Smooth muscle cell (in vitro differentiated cells): Measurements from ENCODE around the gene CLEC4G. TPM values are rescaled to one million over a fixed set of nuclear protein-coding genes. Genes with fewer than 3 reads are reported as not detected.

ENCODE experiments used
- DNase-seq: peaks from one replicate; lab custom pipeline; 2025; ENCODE audit not compliant: unreplicated experiment; lab: John Stamatoyannopoulos, UW
- H2AFZ ChIP-seq: fragments of 200-600 bp; sonication (generic); 2 replicates; pipeline ENCODE4 v1.6.0; 2016; ENCODE audit warnings: antibody characterized with exemption, low read depth, mild to moderate bottlenecking
- H3F3A ChIP-seq: fragments of 200-600 bp; sonication (generic); 2 replicates; pipeline ENCODE4 v1.6.0; 2017; ENCODE audit warnings: antibody characterized with exemption, low read depth
- H3K27ac ChIP-seq: fragments of 200-600 bp; sonication (generic); 2 replicates; pipeline ENCODE4 v1.5.1; 2016; ENCODE audit warnings: low read depth, mild to moderate bottlenecking
- H3K27me3 ChIP-seq: fragments of 200-600 bp; sonication (generic); 2 replicates; pipeline ENCODE4 v1.6.1; 2016; ENCODE audit warnings: low read depth, mild to moderate bottlenecking
- H3K36me3 ChIP-seq: fragments of 200-600 bp; sonication (generic); 2 replicates; pipeline ENCODE4 v1.5.1; 2016; ENCODE audit warnings: low read depth
- H3K4me1 ChIP-seq: fragments of 200-600 bp; sonication (generic); 2 replicates; pipeline ENCODE4 v1.5.1; 2016; ENCODE audit warnings: low read depth
- H3K4me2 ChIP-seq: fragments of 200-600 bp; sonication (generic); 2 replicates; pipeline ENCODE4 v1.6.0; 2016; ENCODE audit warnings: mild to moderate bottlenecking
- H3K4me3 ChIP-seq: fragments of 200-600 bp; sonication (generic); 2 replicates; pipeline ENCODE4 v1.5.1; 2016; ENCODE audit warnings: mild to moderate bottlenecking
- H3K79me2 ChIP-seq: fragments of 200-600 bp; sonication (generic); 2 replicates; pipeline ENCODE4 v1.6.0; 2016; ENCODE audit warnings: low read depth, mild to moderate bottlenecking
- H3K9ac ChIP-seq: fragments of 200-600 bp; sonication (generic); 2 replicates; pipeline ENCODE4 v1.6.0; 2016; ENCODE audit warnings: low read depth
- H3K9me3 ChIP-seq: fragments of 200-600 bp; sonication (generic); replicated peaks from 2 replicates; pipeline ENCODE4 v1.5.1; 2016; ENCODE audit warnings: low read depth
- H4K20me1 ChIP-seq: fragments of 200-600 bp; sonication (generic); 2 replicates; pipeline ENCODE4 v1.6.0; 2016; ENCODE audit warnings: low read depth
- CTCF ChIP-seq: fragments of 200-600 bp; sonication (generic); IDR thresholded peaks from 2 replicates; pipeline ENCODE4 v1.5.1; 2017; ENCODE audit warnings: borderline replicate concordance, mild to moderate bottlenecking, antibody characterized with exemption; ENCODE audit not compliant: insufficient read depth, poor library complexity, severe bottlenecking
- WGBS: methylation state at CpG from one replicate; pipeline ENCODE4 v1.1.7; 2016; ENCODE audit warnings: low lambda C conversion rate; 5-methylcytosine and 5-hydroxymethylcytosine counted together
- polyA plus RNA-seq: library from polyadenylated mRNA; unstranded; fragments of >200 nt; fragmentation: Nextera tagmentation; extraction: Ambion mirVana; gene quantifications from 2 replicates; pipeline ENCODE4 v1.2.1, GENCODE V29; 2016
- total RNA-seq: library from RNA; depleted of rRNA; stranded (reverse); fragments of >200 nt; gene quantifications from 2 replicates; pipeline ENCODE4 v1.2.3, GENCODE V29; 2014

The CLEC4G gene
- total and polyA plus RNA-seq, 2 experiments from 2014 or later = not detected

GRCh38 chr19:7731218-7731595 lies 703 bp downstream of the CLEC4G start:
- no peak overlapping the region for H3K9ac ChIP-seq
- no peaks in the 10 kb centered on the region for H3K9me3 ChIP-seq
- no peak overlapping the region for H3K4me3 ChIP-seq
- no peaks in the 10 kb centered on the region for H3F3A ChIP-seq
- no peak overlapping the region for H2AFZ ChIP-seq
- 88% methylated on average over 28 of the region's 39 CpGs for WGBS
- H3K27me3 ChIP-seq = peaks cover 73% of the 10 kb centered on the region
- no peak for TF ChIP-seq CTCF
- no peaks in the 10 kb centered on the region for H3K79me2 ChIP-seq
- no peak overlapping the region for H3K27ac ChIP-seq
- no peaks in the 10 kb centered on the region for H3K36me3 ChIP-seq
- H3K4me1 ChIP-seq = no peaks in the 10 kb centered on the region
- no peak for DNase-seq
- H4K20me1 ChIP-seq = no peaks in the 10 kb centered on the region
- no peak overlapping the region for H3K4me2 ChIP-seq

DNA sequence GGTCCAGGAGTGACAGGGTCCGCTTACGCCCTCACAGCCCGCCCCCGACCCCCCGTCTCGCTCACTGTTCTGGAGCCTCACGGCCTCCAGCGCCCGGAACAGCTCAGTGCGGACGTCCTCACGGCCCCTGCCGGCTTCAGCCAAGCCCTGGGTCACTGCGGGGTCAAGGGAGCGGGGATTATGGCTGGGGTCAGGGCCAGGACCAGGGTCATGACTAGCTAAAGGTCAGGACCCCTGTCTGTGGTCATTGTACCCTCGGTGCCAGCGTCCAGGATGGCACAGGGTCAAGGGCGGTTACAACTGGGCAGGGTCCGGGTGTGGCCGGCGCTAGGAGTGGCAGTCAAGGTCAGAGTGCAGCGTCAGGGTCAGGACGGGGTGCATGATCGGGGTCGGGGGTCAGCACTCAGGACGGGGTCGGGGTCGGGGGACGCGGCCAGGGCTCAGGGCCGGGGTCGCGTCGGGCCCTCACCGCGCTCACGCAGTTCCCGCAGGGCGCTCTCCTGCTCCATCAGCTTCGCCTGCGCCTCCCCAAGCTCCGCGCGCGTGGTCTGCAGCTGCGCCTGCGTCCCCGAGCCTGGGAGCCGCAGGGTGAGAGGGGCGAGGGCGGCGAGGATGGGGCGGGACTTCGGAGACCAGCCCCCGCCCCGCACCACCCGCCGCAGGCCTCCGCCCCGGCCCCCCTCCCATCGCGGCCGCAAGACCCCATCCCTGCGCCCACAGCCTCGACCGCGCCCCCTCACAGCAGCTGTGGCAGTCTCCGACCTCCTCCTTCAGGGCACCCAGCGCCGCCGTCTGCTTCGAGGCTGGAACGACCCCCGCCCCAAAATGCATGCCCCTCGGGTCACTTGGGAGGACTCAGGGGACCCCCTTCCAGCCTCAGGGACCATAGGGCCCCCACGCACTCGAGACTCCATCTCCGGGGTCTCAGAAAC lies 1.4 kb downstream of the CLEC4G start:
- no peaks in the 10 kb centered on the region for H3K79me2 ChIP-seq
- H3K4me1 ChIP-seq = no peaks in the 10 kb centered on the region
- WGBS = 30% methylated on average over 30 of the region's 78 CpGs
- H3F3A ChIP-seq = no peaks in the 10 kb centered on the region
- no peak overlapping the region for H2AFZ ChIP-seq
- no peaks in the 10 kb centered on the region for H3K9me3 ChIP-seq
- H3K4me2 ChIP-seq = no peak overlapping the region
- no peak overlapping the region for H3K9ac ChIP-seq
- no peak overlapping the region for H3K27ac ChIP-seq
- no peak overlapping the region for H3K4me3 ChIP-seq
- TF ChIP-seq CTCF = no peak
- H3K36me3 ChIP-seq = no peaks in the 10 kb centered on the region
- H4K20me1 ChIP-seq = no peaks in the 10 kb centered on the region
- H3K27me3 ChIP-seq = peaks cover 69% of the 10 kb centered on the region
- no peak for DNase-seq

- H3K79me2 ChIP-seq = no peaks in the 10 kb centered on the region
- H2AFZ ChIP-seq = no peak overlapping the region
- no peak overlapping the region for H3K27ac ChIP-seq
- no peaks in the 10 kb centered on the region for H3K9me3 ChIP-seq
- H3K9ac ChIP-seq = no peak overlapping the region
- H4K20me1 ChIP-seq = no peaks in the 10 kb centered on the region
- H3K36me3 ChIP-seq = no peaks in the 10 kb centered on the region
- H3F3A ChIP-seq = no peaks in the 10 kb centered on the region
- no peak for DNase-seq
- no peaks in the 10 kb centered on the region for H3K4me1 ChIP-seq
- TF ChIP-seq CTCF = no peak
- peaks cover 66% of the 10 kb centered on the region for H3K27me3 ChIP-seq
- H3K4me3 ChIP-seq = no peak overlapping the region
- 25% methylated on average over 32 of the region's 34 CpGs for WGBS
- no peak overlapping the region for H3K4me2 ChIP-seq
Measured at GRCh38 chr19:7729831-7730285, 2.1 kb downstream of the CLEC4G start.

GRCh38 chr19:7729211-7729610 lies 2.7 kb downstream of the CLEC4G start:
- Histone ChIP-seq H3K4me3 (no peak overlapping the region), H3K79me2 (no peaks in the 10 kb centered on the region), H4K20me1 (no peaks in the 10 kb centered on the region), H3K27me3 (peaks cover 65% of the 10 kb centered on the region), H3K4me2 (no peak overlapping the region), H2AFZ (no peak overlapping the region), H3F3A (no peaks in the 10 kb centered on the region), H3K9me3 (no peaks in the 10 kb centered on the region), H3K27ac (no peak overlapping the region), H3K9ac (no peak overlapping the region), H3K36me3 (no peaks in the 10 kb centered on the region), H3K4me1 (no peaks in the 10 kb centered on the region)
- no peak for DNase-seq
- TF ChIP-seq CTCF = no peak
- WGBS = 41% methylated on average over 16 of the region's 16 CpGs
